Nephron (organoid): ENCODE data around the gene TRPC4.

Source experiments
- H3K27ac Mint-ChIP-seq, 3 experiments: 2 replicates each; pipeline ENCODE4 v1.8.0; 2020; ENCODE audit warnings: mixed read lengths in 3 of 3, mild to moderate bottlenecking in 2 of 3, moderate library complexity in 1 of 3
- H3K27me3 Mint-ChIP-seq: 2 replicates; pipeline ENCODE4 v1.8.0; 2021; ENCODE audit warnings: low read depth, mild to moderate bottlenecking, moderate library complexity, mixed read lengths
- H3K36me3 Mint-ChIP-seq: 2 replicates; pipeline ENCODE4 v1.8.0; 2020; ENCODE audit warnings: low read depth, mixed read lengths
- H3K4me1 Mint-ChIP-seq: 2 replicates; pipeline ENCODE4 v1.8.0; 2020; ENCODE audit warnings: mixed read lengths
- H3K4me3 Mint-ChIP-seq, 3 experiments: 2 replicates each; pipeline ENCODE4 v1.8.0; 2020; ENCODE audit warnings: mild to moderate bottlenecking in 3 of 3, mixed read lengths in 3 of 3, moderate library complexity in 2 of 3
- H3K9me3 Mint-ChIP-seq: 2 replicates; pipeline ENCODE4 v1.8.0; 2020; ENCODE audit warnings: mixed read lengths
- CTCF ChIP-seq, 3 experiments: fragments of 200-600 bp; sonication (generic); IDR thresholded peaks; one replicate each; pipeline ENCODE4 v1.5.0; 2021; ENCODE audit warnings: antibody characterized with exemption in 3 of 3; ENCODE audit not compliant: unreplicated experiment in 3 of 3

Gene TRPC4

GRCh38 chr13:37701972-37702371 is 167.6 kb downstream of the TRPC4 start:
- Mint-ChIP-seq H3K9me3 (peaks cover under 1% of the 10 kb centered on the region), H3K4me1 (peaks cover 14% of the 10 kb centered on the region), H3K4me3 (no peak overlapping the region), H3K27ac (peak overlapping the region in 2 of 3 experiments; percentile 5 to 69), H3K27me3 (no peaks in the 10 kb centered on the region), H3K36me3 (no peaks in the 10 kb centered on the region)
- TF ChIP-seq CTCF (IDR thresholded peaks at IDR 0.05; ENCODE audit: unreplicated experiment in 3 of 3) = no peak

- H3K36me3 Mint-ChIP-seq = no peaks in the 10 kb centered on the region
- TF ChIP-seq CTCF (IDR thresholded peaks at IDR 0.05; ENCODE audit: unreplicated experiment in 3 of 3) = no peak
- no peaks in the 10 kb centered on the region for H3K27me3 Mint-ChIP-seq
- H3K27ac Mint-ChIP-seq = peak overlapping the region in 1 of 3 experiments; percentile 10
- no peak overlapping the region for H3K4me3 Mint-ChIP-seq
- peaks cover 14% of the 10 kb centered on the region for H3K4me1 Mint-ChIP-seq
- H3K9me3 Mint-ChIP-seq = peaks cover 2% of the 10 kb centered on the region
Measured at GRCh38 chr13:37701306-37701705, 168.3 kb downstream of the TRPC4 start.

DNA sequence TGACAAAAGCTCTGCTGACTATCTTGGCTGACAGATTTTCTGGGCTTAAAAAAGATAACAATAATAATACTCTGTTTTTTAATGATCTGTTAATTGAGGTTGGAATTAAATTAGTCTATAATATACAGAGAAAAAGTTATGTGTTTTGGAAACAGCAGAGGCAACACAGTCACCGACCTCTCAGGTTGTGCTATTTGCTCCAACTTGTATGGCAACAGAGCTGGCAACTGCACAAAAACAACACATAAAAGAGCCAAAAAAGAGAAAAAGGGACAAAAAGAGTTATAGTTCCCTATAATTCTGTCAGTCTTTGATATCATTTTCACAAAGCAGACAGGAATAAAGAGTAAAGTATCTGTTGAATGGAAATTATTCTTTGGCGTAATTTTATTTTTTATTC is 168.7 kb downstream of the TRPC4 start:
- Mint-ChIP-seq H3K4me3 (no peak overlapping the region), H3K27ac (peak overlapping the region in 1 of 3 experiments; percentile 10), H3K4me1 (peaks cover 14% of the 10 kb centered on the region), H3K27me3 (no peaks in the 10 kb centered on the region), H3K9me3 (peaks cover 2% of the 10 kb centered on the region), H3K36me3 (no peaks in the 10 kb centered on the region)
- no peak for TF ChIP-seq CTCF (IDR thresholded peaks at IDR 0.05; ENCODE audit: unreplicated experiment in 3 of 3)

- no peak overlapping the region for H3K4me3 Mint-ChIP-seq
- no peaks in the 10 kb centered on the region for H3K27me3 Mint-ChIP-seq
- H3K27ac Mint-ChIP-seq = no peak overlapping the region
- peaks cover 8% of the 10 kb centered on the region for H3K9me3 Mint-ChIP-seq
- TF ChIP-seq CTCF (IDR thresholded peaks at IDR 0.05; ENCODE audit: unreplicated experiment in 3 of 3) = no peak
- H3K4me1 Mint-ChIP-seq = no peaks in the 10 kb centered on the region
- peaks cover 5% of the 10 kb centered on the region for H3K36me3 Mint-ChIP-seq
Measured at GRCh38 chr13:37695200-37695599, 174.4 kb downstream of the TRPC4 start.

GRCh38 chr13:37690361-37690760 is 179.2 kb downstream of the TRPC4 start:
- H3K36me3 Mint-ChIP-seq = peaks cover 5% of the 10 kb centered on the region
- H3K27ac Mint-ChIP-seq = no peak overlapping the region
- no peak for TF ChIP-seq CTCF (IDR thresholded peaks at IDR 0.05; ENCODE audit: unreplicated experiment in 3 of 3)
- H3K4me3 Mint-ChIP-seq = no peak overlapping the region
- H3K9me3 Mint-ChIP-seq = peaks cover 5% of the 10 kb centered on the region
- H3K4me1 Mint-ChIP-seq = peaks cover 4% of the 10 kb centered on the region
- H3K27me3 Mint-ChIP-seq = no peaks in the 10 kb centered on the region

DNA sequence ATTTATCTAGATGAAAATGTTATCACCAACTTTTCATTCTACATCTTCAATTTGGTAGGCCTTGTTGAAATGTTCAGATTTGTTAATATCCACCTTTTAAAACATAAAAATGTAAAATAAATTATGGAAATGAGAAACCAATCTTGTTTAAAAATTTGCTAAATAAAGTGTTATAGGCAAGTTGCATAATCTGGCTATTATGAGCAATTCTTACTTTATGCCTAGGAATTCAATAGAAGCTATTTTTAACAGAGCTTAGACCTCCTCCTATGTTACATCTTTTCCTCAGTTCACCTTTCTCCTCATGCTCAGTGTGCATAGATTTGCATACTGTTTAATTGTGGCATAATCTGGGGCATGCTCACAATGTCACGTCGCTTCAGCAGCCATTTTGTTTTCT is 183.1 kb downstream of the TRPC4 start:
- H3K27me3 Mint-ChIP-seq = peaks cover 6% of the 10 kb centered on the region
- H3K27ac Mint-ChIP-seq = no peak overlapping the region
- no peak overlapping the region for H3K4me3 Mint-ChIP-seq
- H3K36me3 Mint-ChIP-seq = no peaks in the 10 kb centered on the region
- peaks cover 2% of the 10 kb centered on the region for H3K9me3 Mint-ChIP-seq
- TF ChIP-seq CTCF (IDR thresholded peaks at IDR 0.05; ENCODE audit: unreplicated experiment in 3 of 3) = no peak
- H3K4me1 Mint-ChIP-seq = peaks cover 4% of the 10 kb centered on the region
